ENCODE data around the gene ST14. TPM values are rescaled to one million over a fixed set of nuclear protein-coding genes. Genes with fewer than 3 reads are reported as not detected.

Gene ST14
- total RNA-seq, 1 experiment from 2014 or later: 1.8 TPM

- Histone ChIP-seq H3K27ac (ENCODE audit: low read length) (no peak overlapping the region), H3K4me3 (ENCODE audit: low read depth in 2 of 2, low read length in 2 of 2) (no peak overlapping the region), H3K4me1 (ENCODE audit: control insufficient read depth, insufficient read depth, low read length) (0 out of 2 replicates have a peak, but pooled peaks cover 2% of the 10 kb centered on the region), H3K27me3 (ENCODE audit: control insufficient read depth, insufficient read depth, low read length) (no peaks in the 10 kb centered on the region), H3K36me3 (ENCODE audit: control insufficient read depth, insufficient read depth, low read length) (no peaks in the 10 kb centered on the region), H3K9me3 (ENCODE audit: control insufficient read depth, insufficient read depth, low read depth, low read length) (no peaks in the 10 kb centered on the region)
- no peak for DNase-seq (ENCODE audit: low read depth, low spot score)
- ATAC-seq: no peak
- TF ChIP-seq SIN3A (IDR thresholded peaks at IDR 0.05; ENCODE audit: borderline replicate concordance, insufficient read depth, low read depth, low read length) (no peak), TCF7L2 (IDR thresholded peaks at IDR 0.05; ENCODE audit: low read depth, low read length) (no peak), POLR2AphosphoS5 (IDR thresholded peaks at IDR 0.05; ENCODE audit: low read depth, low read length) (no peak), CTCF (IDR thresholded peaks at IDR 0.05) (no peak)
- TF ChIP-seq, protein P1, sequence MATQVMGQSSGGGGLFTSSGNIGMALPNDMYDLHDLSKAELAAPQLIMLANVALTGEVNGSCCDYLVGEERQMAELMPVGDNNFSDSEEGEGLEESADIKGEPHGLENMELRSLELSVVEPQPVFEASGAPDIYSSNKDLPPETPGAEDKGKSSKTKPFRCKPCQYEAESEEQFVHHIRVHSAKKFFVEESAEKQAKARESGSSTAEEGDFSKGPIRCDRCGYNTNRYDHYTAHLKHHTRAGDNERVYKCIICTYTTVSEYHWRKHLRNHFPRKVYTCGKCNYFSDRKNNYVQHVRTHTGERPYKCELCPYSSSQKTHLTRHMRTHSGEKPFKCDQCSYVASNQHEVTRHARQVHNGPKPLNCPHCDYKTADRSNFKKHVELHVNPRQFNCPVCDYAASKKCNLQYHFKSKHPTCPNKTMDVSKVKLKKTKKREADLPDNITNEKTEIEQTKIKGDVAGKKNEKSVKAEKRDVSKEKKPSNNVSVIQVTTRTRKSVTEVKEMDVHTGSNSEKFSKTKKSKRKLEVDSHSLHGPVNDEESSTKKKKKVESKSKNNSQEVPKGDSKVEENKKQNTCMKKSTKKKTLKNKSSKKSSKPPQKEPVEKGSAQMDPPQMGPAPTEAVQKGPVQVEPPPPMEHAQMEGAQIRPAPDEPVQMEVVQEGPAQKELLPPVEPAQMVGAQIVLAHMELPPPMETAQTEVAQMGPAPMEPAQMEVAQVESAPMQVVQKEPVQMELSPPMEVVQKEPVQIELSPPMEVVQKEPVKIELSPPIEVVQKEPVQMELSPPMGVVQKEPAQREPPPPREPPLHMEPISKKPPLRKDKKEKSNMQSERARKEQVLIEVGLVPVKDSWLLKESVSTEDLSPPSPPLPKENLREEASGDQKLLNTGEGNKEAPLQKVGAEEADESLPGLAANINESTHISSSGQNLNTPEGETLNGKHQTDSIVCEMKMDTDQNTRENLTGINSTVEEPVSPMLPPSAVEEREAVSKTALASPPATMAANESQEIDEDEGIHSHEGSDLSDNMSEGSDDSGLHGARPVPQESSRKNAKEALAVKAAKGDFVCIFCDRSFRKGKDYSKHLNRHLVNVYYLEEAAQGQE (IDR thresholded peaks at IDR 0.05; ENCODE audit: insufficient read depth in 1 of 2, low read depth in 2 of 2, low read length in 1 of 2): no peak
- in situ Hi-C loops (cut with HindIII; ENCODE audit: low pct_unique_long_range_greater_than_20kb, low sequenced_read_pairs): no loop called here
- intact Hi-C loops (cut with micrococcal nuclease; ENCODE audit: unreplicated experiment): loop anchor here (10.0 kb wide), 1 partner anchor 167 kb away; no protein-coding TSS in a partner anchor
- ChIA-PET POLR2A (no interaction called here), CTCF (no interaction called here)
- no TSS peak for BruUV-seq (replicated peaks)
These were observed 57.8 kb downstream of the ST14 start for GRCh38 chr11:130217133-130218031.

DNA sequence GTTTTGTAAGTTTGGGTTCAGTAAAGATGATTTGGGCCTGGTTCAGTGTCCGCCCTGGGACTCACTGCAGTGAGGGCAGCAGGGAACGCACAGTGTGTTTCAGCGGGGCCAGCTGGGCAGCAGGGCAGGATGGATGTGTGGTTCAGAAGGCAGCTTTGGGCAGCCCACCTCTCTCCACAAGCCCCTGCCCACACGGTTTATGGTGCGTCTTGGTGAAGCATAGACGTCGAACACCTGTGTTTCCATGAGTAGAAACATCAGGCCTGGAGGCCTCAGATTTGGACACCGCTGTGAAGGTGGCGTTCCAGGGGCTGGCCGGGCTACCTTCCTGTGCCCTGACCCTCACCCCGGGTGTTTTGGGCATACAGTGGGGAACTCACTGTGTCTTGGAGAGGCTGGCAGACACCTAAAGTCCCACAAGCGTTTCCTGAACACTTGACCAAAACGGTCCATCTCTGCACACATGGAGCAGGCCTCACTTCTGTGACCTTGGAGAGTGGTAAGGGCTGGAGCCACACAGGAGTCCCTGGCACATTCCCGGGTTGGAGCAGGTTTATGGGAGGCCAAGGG, 59.0 kb downstream of the ST14 start:
- intact Hi-C loops (cut with micrococcal nuclease; ENCODE audit: unreplicated experiment) (loop anchor here (10.0 kb wide), 1 partner anchor 166 kb away; no protein-coding TSS in a partner anchor), in situ Hi-C loops (cut with HindIII; ENCODE audit: low pct_unique_long_range_greater_than_20kb, low sequenced_read_pairs) (no loop called here)

More for the DNA sequence above, 59.0 kb downstream of the ST14 start:
- no TSS peak for BruUV-seq (replicated peaks)
- Histone ChIP-seq H3K27me3 (ENCODE audit: control insufficient read depth, insufficient read depth, low read length) (no peaks in the 10 kb centered on the region), H3K4me3 (ENCODE audit: low read depth in 2 of 2, low read length in 2 of 2) (no peak overlapping the region), H3K9me3 (ENCODE audit: control insufficient read depth, insufficient read depth, low read depth, low read length) (no peaks in the 10 kb centered on the region), H3K36me3 (ENCODE audit: control insufficient read depth, insufficient read depth, low read length) (no peaks in the 10 kb centered on the region), H3K27ac (ENCODE audit: low read length) (no peak overlapping the region), H3K4me1 (ENCODE audit: control insufficient read depth, insufficient read depth, low read length) (no peaks in the 10 kb centered on the region)
- no peak for DNase-seq (ENCODE audit: low read depth, low spot score)
- no peak for TF ChIP-seq TCF7L2 (IDR thresholded peaks at IDR 0.05; ENCODE audit: low read depth, low read length)
- TF ChIP-seq, protein P1 (IDR thresholded peaks at IDR 0.05; ENCODE audit: insufficient read depth in 1 of 2, low read depth in 2 of 2, low read length in 1 of 2): no peak
- no peak for TF ChIP-seq SIN3A (IDR thresholded peaks at IDR 0.05; ENCODE audit: borderline replicate concordance, insufficient read depth, low read depth, low read length)
- TF ChIP-seq POLR2AphosphoS5 (IDR thresholded peaks at IDR 0.05; ENCODE audit: low read depth, low read length): no peak
- no peak for TF ChIP-seq CTCF (IDR thresholded peaks at IDR 0.05)
- POLR2A ChIA-PET: no interaction called here
- ATAC-seq: no peak
- CTCF ChIA-PET: no interaction called here
